ENCODE measurements around the gene HLA-DRA.

DNA sequence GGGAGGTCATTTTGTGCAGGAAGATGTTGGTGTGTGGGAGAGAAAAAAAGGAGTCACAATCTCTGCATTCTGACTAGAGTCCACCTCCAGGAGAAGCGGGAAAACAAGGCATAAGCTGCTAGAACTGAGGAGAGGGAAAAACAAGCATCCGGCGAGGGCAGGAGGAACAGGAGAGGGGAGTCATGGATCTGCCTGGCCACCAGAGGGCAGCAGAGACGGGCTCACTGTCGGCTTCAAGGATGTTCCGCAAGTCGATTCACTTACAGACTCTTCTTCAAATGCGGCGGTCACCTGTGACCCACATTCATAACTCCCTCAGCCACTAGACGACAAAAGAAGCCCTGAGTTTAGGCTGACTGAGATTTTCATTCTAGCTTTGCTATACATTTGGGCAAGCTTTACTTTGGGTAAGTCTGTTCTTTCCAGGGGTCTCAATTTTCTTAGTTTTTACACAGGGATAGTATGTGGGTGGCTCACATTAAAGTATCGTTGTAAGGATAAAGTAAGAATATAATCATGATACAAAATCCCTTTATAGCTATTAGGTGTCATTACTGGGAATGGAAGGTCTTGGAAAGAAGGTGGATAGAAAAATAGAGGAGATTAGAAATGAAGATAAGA is 26.1 kb upstream of the HLA-DRA start:
- TF ChIP-seq, protein P1, sequence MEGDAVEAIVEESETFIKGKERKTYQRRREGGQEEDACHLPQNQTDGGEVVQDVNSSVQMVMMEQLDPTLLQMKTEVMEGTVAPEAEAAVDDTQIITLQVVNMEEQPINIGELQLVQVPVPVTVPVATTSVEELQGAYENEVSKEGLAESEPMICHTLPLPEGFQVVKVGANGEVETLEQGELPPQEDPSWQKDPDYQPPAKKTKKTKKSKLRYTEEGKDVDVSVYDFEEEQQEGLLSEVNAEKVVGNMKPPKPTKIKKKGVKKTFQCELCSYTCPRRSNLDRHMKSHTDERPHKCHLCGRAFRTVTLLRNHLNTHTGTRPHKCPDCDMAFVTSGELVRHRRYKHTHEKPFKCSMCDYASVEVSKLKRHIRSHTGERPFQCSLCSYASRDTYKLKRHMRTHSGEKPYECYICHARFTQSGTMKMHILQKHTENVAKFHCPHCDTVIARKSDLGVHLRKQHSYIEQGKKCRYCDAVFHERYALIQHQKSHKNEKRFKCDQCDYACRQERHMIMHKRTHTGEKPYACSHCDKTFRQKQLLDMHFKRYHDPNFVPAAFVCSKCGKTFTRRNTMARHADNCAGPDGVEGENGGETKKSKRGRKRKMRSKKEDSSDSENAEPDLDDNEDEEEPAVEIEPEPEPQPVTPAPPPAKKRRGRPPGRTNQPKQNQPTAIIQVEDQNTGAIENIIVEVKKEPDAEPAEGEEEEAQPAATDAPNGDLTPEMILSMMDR (IDR thresholded peaks at IDR 0.05): peak; percentile 92
- TF ChIP-seq USF2 (CRISPR knock-in tag; IDR thresholded peaks at IDR 0.05): no peak
- no peak for TF ChIP-seq JAZF1 (CRISPR knock-in tag; IDR thresholded peaks at IDR 0.05)
- no peak for TF ChIP-seq TEAD4 (CRISPR knock-in tag; IDR thresholded peaks at IDR 0.05)
- no peak for TF ChIP-seq ZNF232 (CRISPR knock-in tag; IDR thresholded peaks at IDR 0.05)
- no peak for TF ChIP-seq ZSCAN18 (CRISPR knock-in tag; IDR thresholded peaks at IDR 0.05)
- TF ChIP-seq NR1H2 (CRISPR knock-in tag; IDR thresholded peaks at IDR 0.05): no peak
- no peak for TF ChIP-seq ZNF512 (CRISPR knock-in tag; IDR thresholded peaks at IDR 0.05; ENCODE audit: borderline replicate concordance)
- no peak for TF ChIP-seq ESRRA (CRISPR knock-in tag; IDR thresholded peaks at IDR 0.05; ENCODE audit: borderline replicate concordance)
- no peak for TF ChIP-seq ELF4 (CRISPR knock-in tag; IDR thresholded peaks at IDR 0.05; ENCODE audit: low read depth)
- TF ChIP-seq, protein P2, sequence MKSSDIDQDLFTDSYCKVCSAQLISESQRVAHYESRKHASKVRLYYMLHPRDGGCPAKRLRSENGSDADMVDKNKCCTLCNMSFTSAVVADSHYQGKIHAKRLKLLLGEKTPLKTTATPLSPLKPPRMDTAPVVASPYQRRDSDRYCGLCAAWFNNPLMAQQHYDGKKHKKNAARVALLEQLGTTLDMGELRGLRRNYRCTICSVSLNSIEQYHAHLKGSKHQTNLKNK (CRISPR knock-in tag; IDR thresholded peaks at IDR 0.05): no peak
- no peak for TF ChIP-seq MXD4 (CRISPR knock-in tag; IDR thresholded peaks at IDR 0.05; ENCODE audit: borderline replicate concordance)
- no peak for TF ChIP-seq TP53 (CRISPR knock-in tag; IDR thresholded peaks at IDR 0.05)
- TF ChIP-seq JUN (CRISPR knock-in tag; IDR thresholded peaks at IDR 0.05): no peak
